ENCODE measurements around the gene PLK3. TPM values are rescaled to one million over a fixed set of nuclear protein-coding genes. Genes with fewer than 3 reads are reported as not detected.
A peak's percentile ranks its signal among the peaks of the same experiment; 100 is the strongest.

PLK3 gene
- total and polyA plus RNA-seq, 9 of the 15 experiments (the other 6 are each of a cell fraction or from before 2014, with no cell fraction given) = 0.52 to 22.7 (median 11.0) TPM

DNA sequence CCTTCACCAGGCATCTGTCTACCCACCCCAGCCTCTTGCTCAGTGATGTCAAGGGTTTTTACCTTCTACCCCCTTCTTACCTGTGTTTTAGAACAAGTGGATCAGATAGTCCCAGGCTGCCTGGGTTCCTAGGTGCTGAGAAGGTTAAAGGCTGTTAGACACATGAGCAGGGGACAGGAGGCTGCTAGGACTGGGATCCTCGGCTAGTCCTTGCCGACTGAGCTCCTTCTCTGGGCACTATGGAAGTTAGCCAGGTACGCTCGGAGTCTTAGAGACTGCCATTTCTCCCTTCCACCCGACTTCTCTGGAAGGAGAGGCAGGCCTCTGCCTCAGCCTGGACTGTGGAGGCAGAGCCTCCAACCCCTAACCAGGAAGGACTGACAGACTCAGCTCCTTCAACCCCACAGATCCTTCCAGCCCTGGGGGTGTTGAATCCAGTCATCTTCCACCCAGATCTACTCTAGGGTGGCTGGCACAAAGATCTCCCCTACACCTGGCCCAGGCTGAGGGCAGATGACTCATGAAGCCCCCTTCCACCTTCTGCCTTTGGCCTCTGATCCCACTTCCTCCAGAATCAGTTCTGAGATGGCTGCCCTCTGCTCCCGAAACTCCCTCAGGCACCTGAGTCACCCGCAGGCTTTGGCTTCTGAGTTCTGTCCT lies 6.7 kb downstream of the PLK3 start, which contains the start of gene DYNLT4:
TSS of gene DYNLT4 (minus strand) at position 648 of the 660 bp plus-strand sequence. CDS start 683 bp downstream, outside the sequence.
- FAIRE-seq (no peak), ATAC-seq (no peak; the same call in 2 of the 3 replicates), DNase-seq (ENCODE audit: extremely low read depth in 1 of 4, low spot score in 3 of 4) (no peak)
- Histone ChIP-seq H3K9ac (ENCODE audit: insufficient read depth in 1 of 2, low read depth in 2 of 2, low read length in 2 of 2) (peak within 1 kb of the TSS; percentile 86 to 92), H3K79me2 (ENCODE audit: control insufficient read depth, insufficient read depth, low read length) (peaks cover 21% of the 10 kb centered on the region), H3K4me3 (peak within 1 kb of the TSS; percentile 30; the same call in 1 of the 2 replicates), H3K36me3 (ENCODE audit: control insufficient read depth, insufficient read depth, low read length) (peaks cover 50% of the 10 kb centered on the region), H3K27ac (ENCODE audit: extremely low read depth, low read depth, low read length) (peak within 1 kb of the TSS; percentile 100), H2AFZ (ENCODE audit: low read depth, low read length) (peak within 1 kb of the TSS; percentile 96), H3K27me3 (ENCODE audit: control insufficient read depth in 2 of 2, insufficient read depth in 2 of 2, low read length in 2 of 2) (no peaks in the 10 kb centered on the region; a peak in 1 of 5 replicates), H3K9me3 (replicated peaks; ENCODE audit: control insufficient read depth, insufficient read depth, low read depth, low read length) (no peaks in the 10 kb centered on the region), H3K4me2 (ENCODE audit: insufficient read depth, low read length) (peak within 1 kb of the TSS; percentile 80), H3K4me1 (replicated peaks in 1 of 2; ENCODE audit: control insufficient read depth in 2 of 2, insufficient read depth in 2 of 2, low read length in 2 of 2) (peaks cover 62 to 76% of the 10 kb centered on the region in 2 experiments), H4K20me1 (replicated peaks; ENCODE audit: control insufficient read depth, insufficient read depth, low read length) (no peaks in the 10 kb centered on the region), H3K9me1 (ENCODE audit: control insufficient read depth, insufficient read depth, low read length) (peaks cover 6% of the 10 kb centered on the region)
- intact Hi-C loops (cut with micrococcal nuclease) (loop anchor here (1.0 to 10.0 kb wide), 3 partner anchors 12 to 205 kb away; partner anchors contain the start of gene UROD), in situ Hi-C loops (cut with MboI) (loop anchor here (10.0 kb wide), 1 partner anchor 688 kb away; the partner anchor contains the start of gene TESK2)
- WGBS (ENCODE audit: insufficient coverage, low coverage, missing lambda C conversion rate) = 55% methylated on average over 7 of the region's 7 CpGs
- POLR2A ChIA-PET = interaction anchor here (0.6 to 16.9 kb wide), 9 partner anchors 10 to 1112 kb away, joined by 3 to 594 read pairs (median 4); partner anchors contain the start of genes RNU5D-1 and RPS8
- CTCF ChIA-PET (ENCODE audit: low intra/inter-chr PET ratio) = no interaction called here
- BruUV-seq (replicated peaks) = TSS peak; percentile 83
- TF ChIP-seq, protein P1, sequence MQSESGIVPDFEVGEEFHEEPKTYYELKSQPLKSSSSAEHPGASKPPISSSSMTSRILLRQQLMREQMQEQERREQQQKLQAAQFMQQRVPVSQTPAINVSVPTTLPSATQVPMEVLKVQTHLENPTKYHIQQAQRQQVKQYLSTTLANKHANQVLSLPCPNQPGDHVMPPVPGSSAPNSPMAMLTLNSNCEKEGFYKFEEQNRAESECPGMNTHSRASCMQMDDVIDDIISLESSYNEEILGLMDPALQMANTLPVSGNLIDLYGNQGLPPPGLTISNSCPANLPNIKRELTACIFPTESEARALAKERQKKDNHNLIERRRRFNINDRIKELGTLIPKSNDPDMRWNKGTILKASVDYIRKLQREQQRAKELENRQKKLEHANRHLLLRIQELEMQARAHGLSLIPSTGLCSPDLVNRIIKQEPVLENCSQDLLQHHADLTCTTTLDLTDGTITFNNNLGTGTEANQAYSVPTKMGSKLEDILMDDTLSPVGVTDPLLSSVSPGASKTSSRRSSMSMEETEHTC (IDR thresholded peaks at IDR 0.05) = peak; percentile 39; the same call in 1 of the 2 replicates
- TF ChIP-seq TAF1 (IDR thresholded peaks at IDR 0.05; ENCODE audit: control insufficient read depth, extremely low read depth, insufficient read depth, low read length, severe bottlenecking) = peak; percentile 60
- 0 out of 2 replicates have a peak, but pooled peaks have one; percentile 13 for TF ChIP-seq CBFB (CRISPR knock-in tag; IDR thresholded peaks at IDR 0.05)
- no peak; the same call in 1 of the 2 replicates for TF ChIP-seq GTF2E2 (tag; IDR thresholded peaks at IDR 0.05)
- TF ChIP-seq MYNN (IDR thresholded peaks at IDR 0.05) = 0 out of 2 replicates have a peak, but pooled peaks have one; percentile 27
- TF ChIP-seq MYNN (CRISPR knock-in tag; IDR thresholded peaks at IDR 0.05) = no peak
- no peak for TF ChIP-seq MYBL2 (IDR thresholded peaks at IDR 0.05; ENCODE audit: low read depth)
- TF ChIP-seq MYBL2 (CRISPR knock-in tag; IDR thresholded peaks at IDR 0.05; ENCODE audit: borderline replicate concordance) = no peak
- peak; percentile 46; the same call in 1 of the 2 replicates for TF ChIP-seq ZEB2 (IDR thresholded peaks at IDR 0.05)
- TF ChIP-seq ZNF41 (CRISPR knock-in tag; conservative IDR thresholded peaks at IDR 0.05) = no peak
- TF ChIP-seq, protein P2, sequence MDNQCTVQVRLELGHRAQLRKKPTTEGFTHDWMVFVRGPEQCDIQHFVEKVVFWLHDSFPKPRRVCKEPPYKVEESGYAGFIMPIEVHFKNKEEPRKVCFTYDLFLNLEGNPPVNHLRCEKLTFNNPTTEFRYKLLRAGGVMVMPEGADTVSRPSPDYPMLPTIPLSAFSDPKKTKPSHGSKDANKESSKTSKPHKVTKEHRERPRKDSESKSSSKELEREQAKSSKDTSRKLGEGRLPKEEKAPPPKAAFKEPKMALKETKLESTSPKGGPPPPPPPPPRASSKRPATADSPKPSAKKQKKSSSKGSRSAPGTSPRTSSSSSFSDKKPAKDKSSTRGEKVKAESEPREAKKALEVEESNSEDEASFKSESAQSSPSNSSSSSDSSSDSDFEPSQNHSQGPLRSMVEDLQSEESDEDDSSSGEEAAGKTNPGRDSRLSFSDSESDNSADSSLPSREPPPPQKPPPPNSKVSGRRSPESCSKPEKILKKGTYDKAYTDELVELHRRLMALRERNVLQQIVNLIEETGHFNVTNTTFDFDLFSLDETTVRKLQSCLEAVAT (IDR thresholded peaks at IDR 0.05) = no peak
- TF ChIP-seq BRD4 (IDR thresholded peaks at IDR 0.05) = peak; percentile 55; the same call in 1 of the 2 replicates
- TF ChIP-seq KAT8 (IDR thresholded peaks at IDR 0.05; ENCODE audit: low read depth) = 0 out of 2 replicates have a peak, but pooled peaks have one; percentile 48
- TF ChIP-seq ZNF12 (CRISPR knock-in tag; IDR thresholded peaks at IDR 0.05) = 0 out of 2 replicates have a peak, but pooled peaks have one; percentile 20
- no peak for TF ChIP-seq L3MBTL2 (IDR thresholded peaks at IDR 0.05)
- TF ChIP-seq U2AF2 (optimal IDR thresholded peaks at IDR 0.05; ENCODE audit: low read depth, low read length) = no peak
- TF ChIP-seq ZNF212 (CRISPR knock-in tag; IDR thresholded peaks at IDR 0.05) = no peak
- TF ChIP-seq SRSF3 (IDR thresholded peaks at IDR 0.05; ENCODE audit: insufficient read depth, low read length) = 0 out of 2 replicates have a peak, but pooled peaks have one; percentile 29
- TF ChIP-seq CHD4 (IDR thresholded peaks at IDR 0.05; ENCODE audit: insufficient read depth, insufficient replicate concordance, low read depth, low read length, poor library complexity, severe bottlenecking) = no peak
